GM12872 (cell line): ENCODE results near the gene MANEAL.

Experiments used
- CTCF ChIP-seq: IDR thresholded peaks from 3 replicates; pipeline ENCODE4 v1.5.1; 2011; ENCODE audit warnings: low read depth, mild to moderate bottlenecking, low read length, moderate library complexity; ENCODE audit not compliant: insufficient read depth

MANEAL gene

GRCh38 chr1:37809942-37810341 lies 16.3 kb downstream of the MANEAL start:
- no peak for TF ChIP-seq CTCF

GRCh38 chr1:37811027-37811655 lies 17.5 kb downstream of the MANEAL start:
- TF ChIP-seq CTCF: peak; percentile 96

- no peak for TF ChIP-seq CTCF
Observed at GRCh38 chr1:37813529-37814145, 20.0 kb downstream of the MANEAL start.

- TF ChIP-seq CTCF: no peak
Observed at GRCh38 chr1:37814252-37814651, 20.6 kb downstream of the MANEAL start.

- no peak for TF ChIP-seq CTCF
Observed at GRCh38 chr1:37817481-37817880, 23.8 kb downstream of the MANEAL start.

GRCh38 chr1:37821481-37821880 lies 27.8 kb downstream of the MANEAL start:
- no peak for TF ChIP-seq CTCF

- no peak for TF ChIP-seq CTCF
Observed at GRCh38 chr1:37822906-37823815, 29.5 kb downstream of the MANEAL start.
